Stimulated activated naive CD8-positive, alpha-beta T cell treated with anti-CD3 and anti-CD28 coated beads, Interleukin-15, amount 100 ng/mL, for 72 hours (primary cell): ENCODE results near the gene ZNF511.

Experiments used
- ATAC-seq: fragments of 150-1000 bp; cut with Tn5 transposase; 2 replicates; pipeline ENCODE4 v1.10.0; 2021; ENCODE audit warnings: mild to moderate bottlenecking, moderate library complexity
- DNase-seq, 2 donors: peaks; one replicate each; pipeline ENCODE4 v3.0.0; 2021 to 2022
- H3K27ac Mint-ChIP-seq, 2 donors: one replicate each; pipeline ENCODE4 v1.8.0; 2022; ENCODE audit warnings: mild to moderate bottlenecking in 2 of 2, mixed read lengths in 2 of 2, moderate library complexity in 2 of 2
- H3K27me3 Mint-ChIP-seq: one replicate; pipeline ENCODE4 v1.8.0; 2022; ENCODE audit warnings: mixed read lengths
- H3K4me1 Mint-ChIP-seq: one replicate; pipeline ENCODE4 v1.8.0; 2022; ENCODE audit warnings: mild to moderate bottlenecking, mixed read lengths
- H3K4me3 Mint-ChIP-seq, 2 donors: one replicate each; pipeline ENCODE4 v1.8.0; 2022; ENCODE audit warnings: mild to moderate bottlenecking in 2 of 2, mixed read lengths in 2 of 2, moderate library complexity in 1 of 2
- H3K9me3 Mint-ChIP-seq, 2 donors: one replicate each; pipeline ENCODE4 v1.8.0; 2022; ENCODE audit warnings: mixed read lengths in 2 of 2

ZNF511 gene

GRCh38 chr10:133280391-133281059, 28.2 kb upstream of the ZNF511 start:
- Mint-ChIP-seq H3K27ac (no peak overlapping the region), H3K27me3 (no peaks in the 10 kb centered on the region), H3K4me1 (peaks cover 35% of the 10 kb centered on the region), H3K9me3 (no peaks in the 10 kb centered on the region), H3K4me3 (no peak overlapping the region)
- no peak for ATAC-seq
- no peak for DNase-seq

GRCh38 chr10:133281084-133281483, 27.6 kb upstream of the ZNF511 start:
- Mint-ChIP-seq H3K4me1 (peaks cover 29% of the 10 kb centered on the region), H3K27ac (no peak overlapping the region), H3K27me3 (no peaks in the 10 kb centered on the region), H3K4me3 (no peak overlapping the region), H3K9me3 (no peaks in the 10 kb centered on the region)
- ATAC-seq (no peak), DNase-seq (no peak)

- no peak for ATAC-seq
- H3K27me3 Mint-ChIP-seq: no peaks in the 10 kb centered on the region
- H3K27ac Mint-ChIP-seq: peak overlapping the region in 1 of 2 donors; percentile 46
- H3K4me3 Mint-ChIP-seq: no peak overlapping the region
- peaks cover 28% of the 10 kb centered on the region for H3K4me1 Mint-ChIP-seq
- no peak for DNase-seq
- H3K9me3 Mint-ChIP-seq: no peaks in the 10 kb centered on the region
Observed at GRCh38 chr10:133281628-133282372, 26.9 kb upstream of the ZNF511 start.

GRCh38 chr10:133282846-133283390, 25.8 kb upstream of the ZNF511 start:
- DNase-seq (no peak), ATAC-seq (no peak)
- no peak overlapping the region for H3K4me3 Mint-ChIP-seq
- no peaks in the 10 kb centered on the region for H3K27me3 Mint-ChIP-seq
- no peak overlapping the region for H3K27ac Mint-ChIP-seq
- H3K9me3 Mint-ChIP-seq: no peaks in the 10 kb centered on the region
- peaks cover 22% of the 10 kb centered on the region for H3K4me1 Mint-ChIP-seq

- H3K4me1 Mint-ChIP-seq: peaks cover 11% of the 10 kb centered on the region
- H3K27ac Mint-ChIP-seq: peak overlapping the region in 1 of 2 donors; percentile 44
- no peaks in the 10 kb centered on the region for H3K9me3 Mint-ChIP-seq
- DNase-seq (no peak), ATAC-seq (no peak)
- no peaks in the 10 kb centered on the region for H3K27me3 Mint-ChIP-seq
- no peak overlapping the region for H3K4me3 Mint-ChIP-seq
Observed at GRCh38 chr10:133283931-133284330, 24.8 kb upstream of the ZNF511 start.

GRCh38 chr10:133285217-133285616, 23.5 kb upstream of the ZNF511 start:
- H3K9me3 Mint-ChIP-seq: no peaks in the 10 kb centered on the region
- H3K4me1 Mint-ChIP-seq: no peaks in the 10 kb centered on the region
- no peak for DNase-seq
- H3K4me3 Mint-ChIP-seq: no peak overlapping the region
- no peak for ATAC-seq
- H3K27ac Mint-ChIP-seq: no peak overlapping the region
- no peaks in the 10 kb centered on the region for H3K27me3 Mint-ChIP-seq

GRCh38 chr10:133286366-133286765, 22.3 kb upstream of the ZNF511 start:
- DNase-seq: no peak
- ATAC-seq: no peak
- no peaks in the 10 kb centered on the region for H3K9me3 Mint-ChIP-seq
- no peak overlapping the region for H3K27ac Mint-ChIP-seq
- no peaks in the 10 kb centered on the region for H3K4me1 Mint-ChIP-seq
- no peaks in the 10 kb centered on the region for H3K27me3 Mint-ChIP-seq
- no peak overlapping the region for H3K4me3 Mint-ChIP-seq

GRCh38 chr10:133287832-133288500, 20.7 kb upstream of the ZNF511 start:
- Mint-ChIP-seq H3K27ac (no peak overlapping the region), H3K9me3 (no peaks in the 10 kb centered on the region), H3K4me1 (no peaks in the 10 kb centered on the region), H3K4me3 (no peak overlapping the region), H3K27me3 (no peaks in the 10 kb centered on the region)
- ATAC-seq: peak; percentile 35
- no peak for DNase-seq

GRCh38 chr10:133289761-133290160, 19.0 kb upstream of the ZNF511 start:
- H3K9me3 Mint-ChIP-seq: no peaks in the 10 kb centered on the region
- H3K4me1 Mint-ChIP-seq: peaks cover 15% of the 10 kb centered on the region
- H3K27ac Mint-ChIP-seq: no peak overlapping the region
- no peak overlapping the region for H3K4me3 Mint-ChIP-seq
- no peak for DNase-seq
- no peaks in the 10 kb centered on the region for H3K27me3 Mint-ChIP-seq
- no peak for ATAC-seq

GRCh38 chr10:133292919-133293809, 15.6 kb upstream of the ZNF511 start:
- no peaks in the 10 kb centered on the region for H3K27me3 Mint-ChIP-seq
- no peak overlapping the region for H3K4me3 Mint-ChIP-seq
- peak; percentile 65 for ATAC-seq
- H3K4me1 Mint-ChIP-seq: peaks cover 15% of the 10 kb centered on the region
- no peak for DNase-seq
- H3K27ac Mint-ChIP-seq: no peak overlapping the region
- H3K9me3 Mint-ChIP-seq: no peaks in the 10 kb centered on the region

- Mint-ChIP-seq H3K4me1 (peaks cover 15% of the 10 kb centered on the region), H3K4me3 (no peak overlapping the region), H3K9me3 (no peaks in the 10 kb centered on the region), H3K27me3 (no peaks in the 10 kb centered on the region), H3K27ac (no peak overlapping the region)
- ATAC-seq (no peak), DNase-seq (no peak)
Observed at GRCh38 chr10:133293810-133294119, 14.9 kb upstream of the ZNF511 start.

GRCh38 chr10:133294189-133294588, 14.5 kb upstream of the ZNF511 start:
- Mint-ChIP-seq H3K27ac (no peak overlapping the region), H3K9me3 (no peaks in the 10 kb centered on the region), H3K27me3 (no peaks in the 10 kb centered on the region), H3K4me1 (peaks cover 15% of the 10 kb centered on the region), H3K4me3 (no peak overlapping the region)
- DNase-seq (no peak), ATAC-seq (no peak)

GRCh38 chr10:133295426-133296320, 13.0 kb upstream of the ZNF511 start:
- H3K4me1 Mint-ChIP-seq: peaks cover 15% of the 10 kb centered on the region
- no peaks in the 10 kb centered on the region for H3K27me3 Mint-ChIP-seq
- H3K9me3 Mint-ChIP-seq: no peaks in the 10 kb centered on the region
- no peak for ATAC-seq
- no peak for DNase-seq
- no peak overlapping the region for H3K4me3 Mint-ChIP-seq
- no peak overlapping the region for H3K27ac Mint-ChIP-seq

- H3K27ac Mint-ChIP-seq: no peak overlapping the region
- no peaks in the 10 kb centered on the region for H3K9me3 Mint-ChIP-seq
- DNase-seq (no peak), ATAC-seq (no peak)
- no peak overlapping the region for H3K4me3 Mint-ChIP-seq
- H3K4me1 Mint-ChIP-seq: peaks cover 15% of the 10 kb centered on the region
- no peaks in the 10 kb centered on the region for H3K27me3 Mint-ChIP-seq
Observed at GRCh38 chr10:133297504-133297903, 11.2 kb upstream of the ZNF511 start.
